GM23338 (cell line): Measurements from ENCODE around the gene PIP5K1C. TPM values are rescaled to one million over a fixed set of nuclear protein-coding genes. Genes with fewer than 3 reads are reported as not detected.

Experiments
- ATAC-seq: fragments of 200-7000 bp; cut with Tn5 transposase; 3 replicates; pipeline ENCODE4 v1.9.1; 2020
- DNase-seq: peaks from one replicate; pipeline ENCODE4 v3.0.0-alpha.2; 2015; ENCODE audit warnings: low spot score
- H2AFZ ChIP-seq: fragments of 200-600 bp; sonication (generic); 2 replicates; pipeline ENCODE4 v1.8.0; 2016; ENCODE audit warnings: antibody characterized with exemption, mild to moderate bottlenecking, moderate library complexity
- H3F3A ChIP-seq: fragments of 200-600 bp; sonication (generic); replicated peaks from 2 replicates; pipeline ENCODE4 v1.8.0; 2017; ENCODE audit warnings: antibody characterized with exemption, mixed run types, low read depth
- H3K27ac ChIP-seq: fragments of 200-600 bp; sonication (generic); 2 replicates; pipeline ENCODE4 v1.6.1; 2016; ENCODE audit warnings: low read depth
- H3K27me3 ChIP-seq: fragments of 200-600 bp; sonication (generic); 2 replicates; pipeline ENCODE4 v1.8.0; 2016; ENCODE audit warnings: mild to moderate bottlenecking, mixed run types, moderate library complexity; ENCODE audit not compliant: insufficient read depth
- H3K36me3 ChIP-seq: fragments of 200-600 bp; sonication (generic); 2 replicates; pipeline ENCODE4 v1.8.0; 2016; ENCODE audit warnings: mild to moderate bottlenecking; ENCODE audit not compliant: insufficient read depth
- H3K4me1 ChIP-seq: fragments of 200-600 bp; sonication (generic); 2 replicates; pipeline ENCODE4 v1.8.0; 2016; ENCODE audit warnings: mild to moderate bottlenecking, moderate library complexity; ENCODE audit not compliant: insufficient read depth
- H3K4me2 ChIP-seq: fragments of 200-600 bp; sonication (generic); 2 replicates; pipeline ENCODE4 v1.7.1; 2017; ENCODE audit warnings: mixed run types
- H3K4me3 ChIP-seq: fragments of 200-600 bp; sonication (generic); 2 replicates; pipeline ENCODE4 v1.6.1; 2016; ENCODE audit warnings: mixed run types
- H3K79me2 ChIP-seq: fragments of 200-600 bp; sonication (generic); replicated peaks from 2 replicates; pipeline ENCODE4 v1.8.0; 2017; ENCODE audit warnings: mild to moderate bottlenecking; ENCODE audit not compliant: insufficient read depth
- H3K9me2 ChIP-seq: fragments of 200-600 bp; sonication (generic); 2 replicates; pipeline ENCODE4 v1.8.0; 2017; ENCODE audit not compliant: insufficient read depth
- H4K20me1 ChIP-seq: fragments of 200-600 bp; sonication (generic); replicated peaks from 2 replicates; pipeline ENCODE4 v1.8.0; 2017; ENCODE audit warnings: mild to moderate bottlenecking; ENCODE audit not compliant: insufficient read depth
- H3K27ac Mint-ChIP-seq: 2 replicates; pipeline ENCODE4 v1.8.0; 2020; ENCODE audit warnings: inconsistent platforms, mild to moderate bottlenecking, moderate library complexity, mixed read lengths
- H3K27me3 Mint-ChIP-seq: 3 replicates; pipeline ENCODE4 v1.8.0; 2022; ENCODE audit warnings: low read depth, mild to moderate bottlenecking, moderate library complexity, mixed read lengths, inconsistent platforms; ENCODE audit not compliant: insufficient read depth, poor library complexity
- H3K36me3 Mint-ChIP-seq: 3 replicates; pipeline ENCODE4 v1.8.0; 2021; ENCODE audit warnings: low read depth, mild to moderate bottlenecking, inconsistent platforms, moderate library complexity, mixed read lengths
- H3K4me1 Mint-ChIP-seq: 3 replicates; pipeline ENCODE4 v1.8.0; 2020; ENCODE audit warnings: mild to moderate bottlenecking, inconsistent platforms, mixed read lengths
- H3K4me3 Mint-ChIP-seq: 3 replicates; pipeline ENCODE4 v1.8.0; 2021; ENCODE audit warnings: moderate library complexity, mild to moderate bottlenecking, inconsistent platforms, mixed read lengths
- H3K9me3 Mint-ChIP-seq: 3 replicates; pipeline ENCODE4 v1.8.0; 2020; ENCODE audit warnings: moderate library complexity, mild to moderate bottlenecking, inconsistent platforms, mixed read lengths
- ZNF114 ChIP-seq: fragments of 250-450 bp; sonication (Bioruptor Pico); IDR thresholded peaks from 2 replicates; pipeline ENCODE4 v1.5.0; 2020; ENCODE audit warnings: mild to moderate bottlenecking, moderate library complexity
- ZNF331 ChIP-seq: fragments of 250-450 bp; sonication (Bioruptor Pico); IDR thresholded peaks from 2 replicates; pipeline ENCODE4 v1.5.0; 2020; ENCODE audit warnings: low read depth, mild to moderate bottlenecking, moderate library complexity
- polyA plus RNA-seq: library from polyadenylated mRNA; unstranded; fragments of >200 nt; fragmentation: Nextera tagmentation; extraction: Ambion mirVana; gene quantifications from 2 replicates; pipeline ENCODE4 v1.2.1, GENCODE V29; 2016
- total RNA-seq: library from RNA; depleted of rRNA; stranded (reverse); fragments of >200 nt; shearing (Covaris generic); gene quantifications from 2 replicates; pipeline ENCODE4 v1.2.3, GENCODE V29; 2014
- TF ChIP-seq, protein P1 (sequence below): IDR thresholded peaks from 2 replicates; pipeline ENCODE4 v1.6.1; 2016; ENCODE audit warnings: antibody characterized with exemption
- TF ChIP-seq, protein P2 (sequence below): IDR thresholded peaks from one replicate; pipeline ENCODE4 v1.6.1; 2018; ENCODE audit warnings: antibody characterized with exemption; ENCODE audit not compliant: unreplicated experiment
- TF ChIP-seq, protein P3 (sequence below), 2 experiments: fragments of 200-600 bp in 1 of 2; sonication (generic) in 1 of 2; conservative IDR thresholded peaks; 2 replicates each; pipeline versions ENCODE4 v1.5.1 to v1.6.1; 2016 to 2017; ENCODE audit warnings: antibody characterized with exemption in 2 of 2, low read depth in 2 of 2, mild to moderate bottlenecking in 2 of 2, moderate library complexity in 1 of 2

The PIP5K1C gene
- total and polyA plus RNA-seq, 2 experiments from 2014 or later = 11.8 to 46.7 TPM

DNA sequence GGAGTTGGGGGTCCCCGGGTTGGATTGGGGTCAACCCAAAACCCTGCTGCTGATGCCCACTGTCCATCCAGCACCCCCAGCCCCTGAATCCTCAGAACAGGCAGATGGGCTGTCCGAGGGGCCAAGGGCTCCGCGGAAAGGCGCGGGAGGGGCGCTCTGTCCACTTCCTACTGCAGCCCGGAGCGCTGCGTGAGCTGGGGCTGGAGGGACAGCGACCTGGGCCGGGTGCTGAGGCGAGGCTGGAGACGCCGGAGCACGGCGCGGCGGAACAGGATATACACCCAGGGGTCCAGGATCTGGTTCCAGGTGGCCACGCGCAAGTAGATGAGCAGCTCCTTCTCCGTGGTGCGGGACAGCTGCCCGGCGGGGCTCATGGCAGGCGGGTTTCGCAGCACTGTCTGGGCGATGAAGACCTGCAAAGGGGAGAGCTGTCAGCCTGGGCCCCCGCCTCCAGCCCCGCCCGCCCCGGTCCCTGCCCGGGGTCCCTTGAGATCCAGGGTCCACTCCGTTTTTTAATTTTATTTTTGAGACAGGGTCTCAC lies 104.7 kb downstream of the PIP5K1C start (continued):
- TF ChIP-seq, protein P1, sequence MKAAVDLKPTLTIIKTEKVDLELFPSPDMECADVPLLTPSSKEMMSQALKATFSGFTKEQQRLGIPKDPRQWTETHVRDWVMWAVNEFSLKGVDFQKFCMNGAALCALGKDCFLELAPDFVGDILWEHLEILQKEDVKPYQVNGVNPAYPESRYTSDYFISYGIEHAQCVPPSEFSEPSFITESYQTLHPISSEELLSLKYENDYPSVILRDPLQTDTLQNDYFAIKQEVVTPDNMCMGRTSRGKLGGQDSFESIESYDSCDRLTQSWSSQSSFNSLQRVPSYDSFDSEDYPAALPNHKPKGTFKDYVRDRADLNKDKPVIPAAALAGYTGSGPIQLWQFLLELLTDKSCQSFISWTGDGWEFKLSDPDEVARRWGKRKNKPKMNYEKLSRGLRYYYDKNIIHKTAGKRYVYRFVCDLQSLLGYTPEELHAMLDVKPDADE = no peak
- TF ChIP-seq, protein P2, sequence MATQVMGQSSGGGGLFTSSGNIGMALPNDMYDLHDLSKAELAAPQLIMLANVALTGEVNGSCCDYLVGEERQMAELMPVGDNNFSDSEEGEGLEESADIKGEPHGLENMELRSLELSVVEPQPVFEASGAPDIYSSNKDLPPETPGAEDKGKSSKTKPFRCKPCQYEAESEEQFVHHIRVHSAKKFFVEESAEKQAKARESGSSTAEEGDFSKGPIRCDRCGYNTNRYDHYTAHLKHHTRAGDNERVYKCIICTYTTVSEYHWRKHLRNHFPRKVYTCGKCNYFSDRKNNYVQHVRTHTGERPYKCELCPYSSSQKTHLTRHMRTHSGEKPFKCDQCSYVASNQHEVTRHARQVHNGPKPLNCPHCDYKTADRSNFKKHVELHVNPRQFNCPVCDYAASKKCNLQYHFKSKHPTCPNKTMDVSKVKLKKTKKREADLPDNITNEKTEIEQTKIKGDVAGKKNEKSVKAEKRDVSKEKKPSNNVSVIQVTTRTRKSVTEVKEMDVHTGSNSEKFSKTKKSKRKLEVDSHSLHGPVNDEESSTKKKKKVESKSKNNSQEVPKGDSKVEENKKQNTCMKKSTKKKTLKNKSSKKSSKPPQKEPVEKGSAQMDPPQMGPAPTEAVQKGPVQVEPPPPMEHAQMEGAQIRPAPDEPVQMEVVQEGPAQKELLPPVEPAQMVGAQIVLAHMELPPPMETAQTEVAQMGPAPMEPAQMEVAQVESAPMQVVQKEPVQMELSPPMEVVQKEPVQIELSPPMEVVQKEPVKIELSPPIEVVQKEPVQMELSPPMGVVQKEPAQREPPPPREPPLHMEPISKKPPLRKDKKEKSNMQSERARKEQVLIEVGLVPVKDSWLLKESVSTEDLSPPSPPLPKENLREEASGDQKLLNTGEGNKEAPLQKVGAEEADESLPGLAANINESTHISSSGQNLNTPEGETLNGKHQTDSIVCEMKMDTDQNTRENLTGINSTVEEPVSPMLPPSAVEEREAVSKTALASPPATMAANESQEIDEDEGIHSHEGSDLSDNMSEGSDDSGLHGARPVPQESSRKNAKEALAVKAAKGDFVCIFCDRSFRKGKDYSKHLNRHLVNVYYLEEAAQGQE = no peak

DNA sequence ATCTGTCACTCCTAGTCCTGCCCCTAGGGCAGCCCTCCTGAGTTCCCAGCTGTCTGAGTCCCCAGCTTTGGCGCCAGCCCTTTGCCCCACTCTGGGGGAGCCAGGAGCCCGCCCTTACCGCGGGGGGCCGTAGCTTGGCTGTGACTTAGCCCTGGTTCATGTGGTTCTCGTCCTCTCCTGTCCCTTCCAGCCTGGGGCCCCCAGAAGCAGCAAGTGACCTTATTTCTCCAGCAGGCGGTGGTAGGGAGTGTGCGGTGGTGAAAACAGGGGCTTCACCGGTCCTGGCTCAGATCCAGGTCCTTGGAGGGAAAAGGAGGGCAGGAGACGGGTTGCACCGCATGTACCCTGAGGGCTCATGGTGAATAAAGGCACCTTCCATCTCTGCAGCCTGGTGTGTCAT lies 107.1 kb downstream of the PIP5K1C start:
- Mint-ChIP-seq H3K27me3 (peaks cover 6% of the 10 kb centered on the region), H3K36me3 (peaks cover 3% of the 10 kb centered on the region; the same call in 2 of the 3 replicates), H3K9me3 (peaks cover 17% of the 10 kb centered on the region), H3K4me1 (no peaks in the 10 kb centered on the region), H3K4me3 (no peak overlapping the region), H3K27ac (no peak overlapping the region)
- H3F3A ChIP-seq = peaks cover 6% of the 10 kb centered on the region; the same call in 1 of the 2 replicates
- H3K4me1 ChIP-seq = no peaks in the 10 kb centered on the region
- DNase-seq = peak; percentile 75
- H3K27me3 ChIP-seq = peaks cover 10% of the 10 kb centered on the region
- H2AFZ ChIP-seq = no peak overlapping the region
- H3K36me3 ChIP-seq = no peaks in the 10 kb centered on the region
- H3K4me3 ChIP-seq = no peak overlapping the region
- H3K9me2 ChIP-seq = no peaks in the 10 kb centered on the region
- H3K4me2 ChIP-seq = no peak overlapping the region
- no peak overlapping the region for H3K27ac ChIP-seq
- ATAC-seq = peak; percentile 95
- TF ChIP-seq, protein P3, sequence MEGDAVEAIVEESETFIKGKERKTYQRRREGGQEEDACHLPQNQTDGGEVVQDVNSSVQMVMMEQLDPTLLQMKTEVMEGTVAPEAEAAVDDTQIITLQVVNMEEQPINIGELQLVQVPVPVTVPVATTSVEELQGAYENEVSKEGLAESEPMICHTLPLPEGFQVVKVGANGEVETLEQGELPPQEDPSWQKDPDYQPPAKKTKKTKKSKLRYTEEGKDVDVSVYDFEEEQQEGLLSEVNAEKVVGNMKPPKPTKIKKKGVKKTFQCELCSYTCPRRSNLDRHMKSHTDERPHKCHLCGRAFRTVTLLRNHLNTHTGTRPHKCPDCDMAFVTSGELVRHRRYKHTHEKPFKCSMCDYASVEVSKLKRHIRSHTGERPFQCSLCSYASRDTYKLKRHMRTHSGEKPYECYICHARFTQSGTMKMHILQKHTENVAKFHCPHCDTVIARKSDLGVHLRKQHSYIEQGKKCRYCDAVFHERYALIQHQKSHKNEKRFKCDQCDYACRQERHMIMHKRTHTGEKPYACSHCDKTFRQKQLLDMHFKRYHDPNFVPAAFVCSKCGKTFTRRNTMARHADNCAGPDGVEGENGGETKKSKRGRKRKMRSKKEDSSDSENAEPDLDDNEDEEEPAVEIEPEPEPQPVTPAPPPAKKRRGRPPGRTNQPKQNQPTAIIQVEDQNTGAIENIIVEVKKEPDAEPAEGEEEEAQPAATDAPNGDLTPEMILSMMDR (conservative IDR thresholded peaks at IDR 0.05; ENCODE audit: low read depth in 2 of 2) = peak; percentile 51 to 70
- TF ChIP-seq ZNF114 (CRISPR knock-in tag) (no peak), ZNF331 (CRISPR knock-in tag) (no peak)
- H3K79me2 ChIP-seq = no peaks in the 10 kb centered on the region
- no peaks in the 10 kb centered on the region for H4K20me1 ChIP-seq
